K562 (cell line): ENCODE data around the gene NIM1K. TPM values are rescaled to one million over a fixed set of nuclear protein-coding genes. Genes with fewer than 3 reads are reported as not detected.

Source experiments
- BMI1 ChIP-seq: fragments of 150-350 bp; IDR thresholded peaks from 2 replicates; pipeline ENCODE4 v1.6.1; 2014; ENCODE audit warnings: low read length
- CHCHD3 ChIP-seq: fragments of 250-450 bp; sonication (Bioruptor Pico); IDR thresholded peaks from 2 replicates; pipeline ENCODE4 v2.1.2; 2022; ENCODE audit warnings: mild to moderate bottlenecking
- EP300 ChIP-seq: IDR thresholded peaks from 2 replicates; pipeline ENCODE4 v1.6.1; 2012; ENCODE audit warnings: low read length, improper control_type of control experiment
- FUS ChIP-seq: fragments of 200-400 bp; formaldehyde crosslinking; optimal IDR thresholded peaks from 2 replicates; pipeline ENCODE3; 2017; ENCODE audit warnings: low read depth, low read length
- NBN ChIP-seq: fragments of 450-650 bp; IDR thresholded peaks from 2 replicates; pipeline ENCODE4 v1.6.1; 2016; ENCODE audit warnings: low read depth, mild to moderate bottlenecking
- OTX1 ChIP-seq: fragments of 450-650 bp; formaldehyde crosslinking; IDR thresholded peaks from 2 replicates; pipeline ENCODE4 v1.4.0; 2022; ENCODE audit warnings: mild to moderate bottlenecking
- PHF21A ChIP-seq: fragments of 450-650 bp; IDR thresholded peaks from 2 replicates; pipeline ENCODE4 v1.6.1; 2017; ENCODE audit warnings: low read depth, borderline replicate concordance
- RBBP5 ChIP-seq: fragments of 200-600 bp; sonication (generic); IDR thresholded peaks from 2 replicates; pipeline ENCODE4 v1.6.1; 2012; ENCODE audit warnings: borderline replicate concordance, mild to moderate bottlenecking, low read length, control low read depth, inconsistent platforms; ENCODE audit not compliant: insufficient read depth, poor library complexity, severe bottlenecking
- RBM17 ChIP-seq: fragments of 200-400 bp; formaldehyde crosslinking; IDR thresholded peaks from 2 replicates; pipeline ENCODE4 v1.6.1; 2017; ENCODE audit warnings: low read depth, mild to moderate bottlenecking, low read length, borderline replicate concordance
- SMAD2 ChIP-seq: fragments of 150-350 bp; IDR thresholded peaks from 2 replicates; pipeline ENCODE4 v1.6.1; 2014; ENCODE audit warnings: low read depth, mild to moderate bottlenecking, low read length
- SMARCB1 ChIP-seq: IDR thresholded peaks from 2 replicates; pipeline ENCODE4 v1.6.1; 2011; ENCODE audit warnings: improper control_type of control experiment, low read depth; ENCODE audit not compliant: insufficient read length
- TCF3 ChIP-seq: sonication (generic); formaldehyde crosslinking; IDR thresholded peaks from 2 replicates; pipeline ENCODE4 v1.4.0; 2020; ENCODE audit warnings: mild to moderate bottlenecking, missing genetic modification reagents
- U2AF2 ChIP-seq: fragments of 200-400 bp; formaldehyde crosslinking; optimal IDR thresholded peaks from 2 replicates; pipeline ENCODE3; 2017; ENCODE audit warnings: low read depth, mild to moderate bottlenecking, low read length
- ZNF778 ChIP-seq: fragments of 450-650 bp; formaldehyde crosslinking; IDR thresholded peaks from 2 replicates; pipeline ENCODE4 v1.4.0; 2020; ENCODE audit warnings: mild to moderate bottlenecking, moderate library complexity
- ZSCAN29 ChIP-seq: fragments of 450-650 bp; IDR thresholded peaks from 2 replicates; pipeline ENCODE4 v1.6.1; 2017
- polyA plus RNA-seq, 8 experiments: library from polyadenylated mRNA; depleted of rRNA in 4 of 8; stranded (reverse) in 5 of 8; unstranded in 3 of 8; fragments of >200 nt; fragmentation: Nextera tagmentation in 2 of 8; fragmentation: Illumina TruSeq in 1 of 8; extraction: Ambion mirVana in 2 of 8; extraction: Trizol in 1 of 8; gene quantifications; 2 replicates each; pipeline versions ENCODE4 v1.2.1 to v1.2.3, GENCODE V29; 2011 to 2014; ENCODE audit warnings: inconsistent platforms in 1 of 8, missing spikeins in 1 of 8
- total RNA-seq, 7 experiments: library from RNA; depleted of rRNA in 6 of 7; stranded (reverse); fragments of >200 nt in 6 of 7; fragmentation: Illumina TruSeq in 2 of 7; extraction: Trizol in 2 of 7; gene quantifications; 2 replicates each; pipeline versions ENCODE4 v1.2.1 to v1.2.3, GENCODE V29; 2011 to 2021; ENCODE audit warnings: low replicate concordance in 1 of 7
- TF ChIP-seq, protein P1 (sequence below): fragments of 450-650 bp; IDR thresholded peaks from 2 replicates; pipeline ENCODE4 v1.7.1; 2018; ENCODE audit warnings: mild to moderate bottlenecking, low read depth; ENCODE audit not compliant: partially characterized antibody

Gene NIM1K
- total and polyA plus RNA-seq, 9 of the 15 experiments (the other 6 are each of a cell fraction or from before 2014, with no cell fraction given): 0.03 to 0.34 (median 0.08) TPM; not detected in 3

DNA sequence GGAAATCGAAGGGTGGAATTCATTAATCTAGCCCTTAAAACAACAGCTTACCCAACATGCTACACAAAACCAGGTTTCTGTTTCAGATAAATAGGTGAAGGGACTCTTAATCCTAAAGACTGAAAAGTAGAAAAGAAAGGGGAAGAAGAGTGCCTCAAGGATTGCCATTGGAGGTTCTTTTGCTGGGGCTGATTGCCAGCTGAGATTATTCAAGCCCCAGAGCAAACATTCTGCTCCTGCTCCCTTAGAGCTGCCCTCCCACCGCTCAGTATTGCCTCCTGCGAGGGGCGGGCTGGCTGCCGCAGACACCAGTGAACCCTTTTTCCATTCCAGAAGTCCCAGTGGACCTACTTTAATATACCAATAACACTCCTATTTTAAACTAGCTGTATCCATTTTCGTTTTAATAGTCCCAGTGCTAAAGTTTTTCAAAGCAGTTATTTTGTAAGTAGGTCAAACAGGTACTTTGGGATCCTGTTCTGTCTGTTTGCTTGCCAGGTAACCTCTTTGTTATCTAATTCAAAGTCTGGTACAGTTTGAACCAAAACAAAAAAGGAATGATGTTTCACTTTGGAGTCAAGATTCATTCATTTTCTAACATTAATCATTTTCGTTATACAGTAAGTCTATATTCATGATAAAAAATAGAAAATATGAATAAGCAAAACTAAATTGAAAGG, 82.5 kb downstream of the NIM1K start (continued):
- TF ChIP-seq CHCHD3 (CRISPR knock-in tag) (no peak), NBN (0 out of 2 replicates have a peak, but pooled peaks have one; percentile 38), TCF3 (CRISPR knock-in tag) (0 out of 2 replicates have a peak, but pooled peaks have one; percentile 41), SMAD2 (no peak), U2AF2 (no peak), OTX1 (no peak), SMARCB1 (no peak), RBM17 (no peak), RBBP5 (no peak), FUS (no peak), ZNF778 (no peak), PHF21A (no peak), BMI1 (no peak), EP300 (0 out of 2 replicates have a peak, but pooled peaks have one; percentile 7), ZSCAN29 (no peak)
- TF ChIP-seq, protein P1, sequence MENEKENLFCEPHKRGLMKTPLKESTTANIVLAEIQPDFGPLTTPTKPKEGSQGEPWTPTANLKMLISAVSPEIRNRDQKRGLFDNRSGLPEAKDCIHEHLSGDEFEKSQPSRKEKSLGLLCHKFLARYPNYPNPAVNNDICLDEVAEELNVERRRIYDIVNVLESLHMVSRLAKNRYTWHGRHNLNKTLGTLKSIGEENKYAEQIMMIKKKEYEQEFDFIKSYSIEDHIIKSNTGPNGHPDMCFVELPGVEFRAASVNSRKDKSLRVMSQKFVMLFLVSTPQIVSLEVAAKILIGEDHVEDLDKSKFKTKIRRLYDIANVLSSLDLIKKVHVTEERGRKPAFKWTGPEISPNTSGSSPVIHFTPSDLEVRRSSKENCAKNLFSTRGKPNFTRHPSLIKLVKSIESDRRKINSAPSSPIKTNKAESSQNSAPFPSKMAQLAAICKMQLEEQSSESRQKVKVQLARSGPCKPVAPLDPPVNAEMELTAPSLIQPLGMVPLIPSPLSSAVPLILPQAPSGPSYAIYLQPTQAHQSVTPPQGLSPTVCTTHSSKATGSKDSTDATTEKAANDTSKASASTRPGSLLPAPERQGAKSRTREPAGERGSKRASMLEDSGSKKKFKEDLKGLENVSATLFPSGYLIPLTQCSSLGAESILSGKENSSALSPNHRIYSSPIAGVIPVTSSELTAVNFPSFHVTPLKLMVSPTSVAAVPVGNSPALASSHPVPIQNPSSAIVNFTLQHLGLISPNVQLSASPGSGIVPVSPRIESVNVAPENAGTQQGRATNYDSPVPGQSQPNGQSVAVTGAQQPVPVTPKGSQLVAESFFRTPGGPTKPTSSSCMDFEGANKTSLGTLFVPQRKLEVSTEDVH: no peak
